NCI-H2029 (cell line): ENCODE measurements around the gene CTSH.
"Not testable (repeated sequence)": the region's sequence is repeated elsewhere in the genome, so short reads cannot be mapped to it uniquely, and the experiment has no call there.

Experiments used
- DNase-seq: peaks from one replicate; lab custom pipeline; 2025; lab: John Stamatoyannopoulos, UW

CTSH gene

DNA sequence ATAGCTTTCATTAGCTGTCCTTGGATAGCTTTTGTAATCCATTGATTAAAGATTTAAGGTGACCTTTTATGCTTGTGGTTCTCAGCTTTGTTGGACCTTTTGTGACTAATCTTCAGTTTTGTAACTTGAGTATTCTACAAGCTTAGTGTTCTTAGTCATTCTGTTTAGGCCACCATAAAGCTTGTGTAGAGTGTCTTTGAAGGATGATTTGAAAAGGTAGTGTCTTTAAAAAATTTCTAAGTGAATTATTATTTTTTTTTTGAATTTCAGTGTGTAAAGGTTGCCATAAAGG is 64.7 kb downstream of the CTSH start:
- DNase-seq, result no peak

DNA sequence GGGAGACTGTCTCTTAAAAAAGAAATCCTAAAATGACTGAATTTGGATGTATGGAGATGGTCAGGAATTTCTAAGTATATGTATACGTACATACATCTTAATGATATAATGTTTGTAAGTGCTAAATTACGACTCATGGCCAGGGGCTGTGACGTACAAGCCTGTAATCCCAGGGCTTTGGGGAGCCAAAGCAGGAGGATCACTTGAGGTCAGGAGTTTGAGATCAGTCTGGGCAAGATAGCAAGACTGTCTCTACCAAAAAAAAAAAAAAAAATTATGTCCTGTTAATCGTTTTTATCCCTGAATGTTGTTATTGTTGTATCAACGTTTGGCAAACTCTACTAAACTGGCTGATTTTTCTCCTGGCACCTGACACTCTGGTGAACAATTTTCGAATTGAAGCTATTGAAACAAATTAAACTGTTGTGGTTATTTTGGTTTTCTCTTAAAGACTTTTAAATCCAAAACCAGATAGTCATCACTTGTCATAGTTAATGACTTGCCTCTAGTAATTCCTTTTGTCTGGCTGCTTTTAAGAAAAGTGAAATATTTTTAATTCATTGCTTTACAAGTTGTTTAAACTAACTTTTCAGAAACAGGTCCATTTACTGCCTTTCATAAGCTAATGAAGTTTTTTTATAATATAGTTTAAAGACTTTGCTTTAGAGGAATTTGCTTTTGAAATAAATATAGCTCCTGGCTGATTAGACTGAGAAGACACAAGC is 65.2 kb downstream of the CTSH start:
- no peak for DNase-seq

GRCh38 chr15:78878356-78878755 is 66.5 kb downstream of the CTSH start:
- DNase-seq, result no peak

DNA sequence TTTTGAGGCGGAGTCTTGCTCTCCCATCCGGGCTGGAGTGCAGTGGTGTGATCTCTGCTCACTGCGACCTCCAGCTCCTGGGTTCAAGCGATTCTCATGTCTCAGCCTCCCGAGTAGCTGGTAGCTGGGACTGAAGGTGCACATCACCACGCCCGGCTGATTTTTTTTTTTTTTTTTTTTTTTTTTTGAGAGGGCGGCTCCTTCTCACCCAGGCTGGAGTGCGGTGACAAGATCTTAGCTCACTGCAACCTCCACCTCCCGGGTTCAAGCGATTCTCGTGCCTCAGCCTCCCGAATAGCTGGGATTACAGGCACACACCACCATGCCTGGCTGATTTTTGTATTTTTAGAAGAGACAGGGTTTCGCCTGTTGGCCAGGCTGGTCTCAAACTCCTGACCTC is 67.9 kb downstream of the CTSH start:
- not testable (repeated sequence) for DNase-seq

DNA sequence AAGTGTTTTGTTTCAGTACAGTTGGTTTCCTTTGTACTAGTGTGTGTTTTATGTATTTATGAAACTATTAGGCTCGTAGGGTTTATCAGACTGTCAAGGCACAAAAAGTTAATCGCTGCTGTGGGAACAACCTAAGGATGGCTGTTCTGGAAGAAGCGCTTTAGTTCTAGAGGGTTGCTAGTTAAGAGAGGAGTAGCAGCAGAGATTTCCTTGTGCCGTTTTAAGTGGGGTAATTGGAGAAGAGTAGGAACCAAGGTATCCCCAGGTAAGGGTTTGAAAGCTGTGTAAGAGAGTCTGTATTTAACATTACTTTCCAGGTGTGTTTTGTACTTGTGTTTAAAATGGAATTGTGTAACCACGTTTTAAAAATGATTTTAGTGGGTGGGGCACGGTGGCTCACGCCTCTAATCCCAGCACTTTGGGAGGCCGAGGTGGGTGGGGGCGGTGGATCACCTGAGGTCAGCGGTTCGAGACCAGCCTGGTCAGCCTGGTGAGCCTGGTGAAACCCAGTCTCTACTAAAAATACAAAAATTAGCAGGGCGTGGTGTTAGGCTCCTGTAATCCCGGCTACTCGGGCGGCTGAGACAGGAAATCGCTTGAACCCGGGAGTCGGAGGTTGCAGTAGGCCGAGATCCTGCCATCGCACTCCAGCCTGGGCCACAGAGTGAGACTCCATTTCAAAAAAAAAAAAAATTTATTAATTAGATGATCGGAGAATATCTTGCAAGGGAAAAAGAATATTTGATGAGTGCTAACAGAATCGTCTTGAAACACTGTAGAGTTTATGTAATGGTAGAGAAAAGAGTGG is 69.5 kb downstream of the CTSH start:
- no peak for DNase-seq

DNA sequence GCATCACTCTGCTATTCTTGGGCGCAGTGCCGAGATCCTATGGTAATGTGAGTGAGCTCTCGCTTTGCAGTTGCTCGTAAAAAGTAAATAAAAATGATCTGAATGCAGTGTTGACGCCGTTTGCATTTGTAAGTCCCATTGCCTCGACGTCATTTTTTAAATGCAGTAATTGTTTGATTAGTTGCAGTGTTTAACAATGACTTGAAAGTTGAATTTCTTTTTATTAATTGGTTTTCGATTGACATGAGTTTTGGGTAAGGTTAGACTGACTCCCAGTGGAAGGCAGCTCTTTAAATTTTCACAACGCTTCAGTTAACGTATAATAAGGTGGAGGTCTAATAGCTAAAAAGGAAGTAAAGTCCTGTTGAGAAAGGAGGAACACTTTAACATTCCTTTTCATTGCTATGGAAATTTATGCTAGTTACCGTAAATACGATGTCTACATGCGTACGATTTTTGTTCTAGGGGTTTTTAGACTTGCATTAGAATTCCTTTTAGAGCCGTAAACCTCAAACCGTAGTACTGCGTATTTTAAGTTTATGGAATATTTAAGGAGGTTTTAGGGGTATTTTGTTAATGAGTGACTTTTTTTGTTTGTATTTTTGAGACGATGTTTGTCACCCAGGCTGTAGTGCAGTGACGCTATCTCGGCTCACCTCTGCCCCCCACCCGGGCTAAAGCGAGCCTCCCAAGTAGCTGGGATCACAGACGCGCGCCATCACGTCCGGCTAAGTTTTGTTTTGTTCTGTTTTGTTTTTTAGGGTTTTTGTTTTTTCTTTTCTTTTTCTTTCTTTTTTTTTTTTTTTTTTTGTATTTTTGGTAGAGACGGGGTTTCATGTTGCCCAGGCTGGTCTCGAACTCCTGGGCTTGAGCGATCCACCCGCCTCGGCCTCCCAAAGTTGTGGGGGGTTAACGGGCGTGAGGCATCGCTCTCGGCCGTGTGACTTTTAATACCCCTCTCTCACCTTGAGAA is 70.8 kb downstream of the CTSH start:
- peak; percentile 1 for DNase-seq

GRCh38 chr15:78872972-78873792 is 71.7 kb downstream of the CTSH start:
- peak; percentile 46 for DNase-seq

- DNase-seq, result peak; percentile 69
Observed at GRCh38 chr15:78872155-78872971, 72.5 kb downstream of the CTSH start, which contains the start of gene MORF4L1. TSS of gene MORF4L1 (plus strand) at chr15:78872890. CDS start at chr15:78873018, 128 bp downstream.

DNA sequence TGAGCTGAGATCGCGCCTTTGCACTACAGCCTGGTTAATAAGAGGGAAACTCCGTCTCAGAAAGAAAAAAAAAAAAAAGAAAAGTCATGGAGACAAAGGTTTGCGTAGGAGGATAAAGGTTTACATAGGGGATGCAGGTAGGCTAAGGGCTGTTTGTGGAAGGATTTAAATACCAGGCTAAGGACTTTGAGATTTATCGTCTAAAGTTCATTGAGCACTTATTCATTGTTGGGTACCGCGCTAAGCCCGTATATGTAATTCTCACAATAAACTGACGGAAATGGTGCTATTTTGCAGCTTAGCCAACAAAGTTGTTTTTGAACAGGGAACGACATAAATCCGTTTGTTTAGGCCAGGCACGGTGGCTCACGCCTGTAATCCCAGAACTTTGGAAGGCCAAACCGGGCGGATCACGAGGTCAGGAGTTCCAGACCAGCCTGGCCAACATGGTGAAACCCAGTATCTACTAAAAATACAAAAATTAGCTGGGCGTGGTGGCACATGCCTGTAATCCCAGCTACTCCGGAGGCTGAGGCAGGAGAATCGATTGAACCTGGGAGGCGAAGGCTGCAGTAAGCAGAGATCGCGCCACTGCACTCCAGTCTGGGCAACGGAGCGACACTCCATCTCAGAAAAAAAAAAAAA is 73.2 kb downstream of the CTSH start:
- DNase-seq, result not testable (repeated sequence)
